ENCODE data around the gene MRTFA.
"Not testable (repeated sequence)": the region's sequence is repeated elsewhere in the genome, so short reads cannot be mapped to it uniquely, and the experiment has no call there.

Gene MRTFA

GRCh38 chr22:40517631-40518030 is 118.9 kb downstream of the MRTFA start:
- no peak for DNase-seq

GRCh38 chr22:40516416-40516815 is 120.1 kb downstream of the MRTFA start:
- DNase-seq: no peak

- DNase-seq: no peak
Measured at GRCh38 chr22:40512426-40513136, 123.9 kb downstream of the MRTFA start.

- DNase-seq: no peak
Measured at GRCh38 chr22:40511604-40512003, 124.9 kb downstream of the MRTFA start.

- DNase-seq: no peak
Measured at GRCh38 chr22:40510631-40511364, 125.7 kb downstream of the MRTFA start.

GRCh38 chr22:40509401-40510134 is 127.0 kb downstream of the MRTFA start:
- DNase-seq: no peak

- DNase-seq: not testable (repeated sequence)
Measured at GRCh38 chr22:40508046-40508445, 128.5 kb downstream of the MRTFA start.

GRCh38 chr22:40507491-40507890 is 129.0 kb downstream of the MRTFA start:
- DNase-seq: no peak

- DNase-seq: no peak
Measured at GRCh38 chr22:40506762-40507161, 129.8 kb downstream of the MRTFA start.

- no peak for DNase-seq
Measured at GRCh38 chr22:40504285-40505249, 132.0 kb downstream of the MRTFA start.

GRCh38 chr22:40502919-40503318 is 133.6 kb downstream of the MRTFA start:
- no peak for DNase-seq

GRCh38 chr22:40500465-40500786 is 136.1 kb downstream of the MRTFA start:
- not testable (repeated sequence) for DNase-seq

- no peak for DNase-seq
Measured at GRCh38 chr22:40499209-40499623, 137.3 kb downstream of the MRTFA start.

- no peak for DNase-seq
Measured at GRCh38 chr22:40498420-40499208, 137.9 kb downstream of the MRTFA start.

- DNase-seq: no peak
Measured at GRCh38 chr22:40493441-40493840, 143.1 kb downstream of the MRTFA start.

- DNase-seq: no peak
Measured at GRCh38 chr22:40491990-40492631, 144.4 kb downstream of the MRTFA start.

GRCh38 chr22:40487663-40488249 is 148.8 kb downstream of the MRTFA start:
- no peak for DNase-seq

GRCh38 chr22:40486962-40487602 is 149.4 kb downstream of the MRTFA start:
- DNase-seq: no peak

- DNase-seq: no peak
Measured at GRCh38 chr22:40485813-40486667, 150.5 kb downstream of the MRTFA start.

All from NCI-H2081 treated with DMSO at 0.1 percent for 48 hours (cell line).